H1 (cell line): ENCODE measurements around the gene NEK2.

Source experiments
- EZH2 ChIP-seq: fragments of 200-600 bp; sonication (generic); IDR thresholded peaks from 2 replicates; pipeline ENCODE4 v1.7.1; 2012; ENCODE audit warnings: low read depth, mild to moderate bottlenecking, moderate library complexity, low read length, inconsistent platforms; ENCODE audit not compliant: severe bottlenecking
- GABPA ChIP-seq: IDR thresholded peaks from 2 replicates; pipeline ENCODE4 v1.6.1; 2011; ENCODE audit warnings: mild to moderate bottlenecking, low read length, moderate library complexity, borderline replicate concordance; ENCODE audit not compliant: insufficient read depth
- KDM1A ChIP-seq: fragments of 200-600, 300-600 bp; sonication (generic); IDR thresholded peaks from 2 replicates; pipeline ENCODE4 v1.7.1; 2016; ENCODE audit warnings: mild to moderate bottlenecking, low read length, borderline replicate concordance
- KDM4A ChIP-seq: IDR thresholded peaks from one replicate; pipeline ENCODE4 v1.7.1; 2012; ENCODE audit warnings: low read depth, mild to moderate bottlenecking, moderate library complexity, low read length, inconsistent platforms; ENCODE audit not compliant: severe bottlenecking
- PHF8 ChIP-seq: fragments of 200-600 bp; sonication (generic); conservative IDR thresholded peaks from 2 replicates; pipeline ENCODE4 v1.7.1; 2012; ENCODE audit warnings: low read depth, mild to moderate bottlenecking, inconsistent platforms, low read length, moderate library complexity
- POLR2A ChIP-seq, 2 experiments: IDR thresholded peaks; 1 replicate in 1 of 2; 2 replicates in 1 of 2; pipeline ENCODE4 v1.6.1; 2011; ENCODE audit warnings: low read depth in 2 of 2, low read length in 2 of 2, mild to moderate bottlenecking in 2 of 2; ENCODE audit errors: control extremely low read depth in 1 of 2
- POLR2AphosphoS5 ChIP-seq: IDR thresholded peaks from 2 replicates; pipeline ENCODE4 v1.6.1; 2011; ENCODE audit warnings: low read depth, low read length
- RBBP5 ChIP-seq: IDR thresholded peaks from 2 replicates; pipeline ENCODE4 v1.7.1; 2012; ENCODE audit warnings: low read depth, mild to moderate bottlenecking, inconsistent platforms, low read length, moderate library complexity, borderline replicate concordance
- SRF ChIP-seq: IDR thresholded peaks from 2 replicates; pipeline ENCODE4 v1.6.1; 2011; ENCODE audit warnings: mild to moderate bottlenecking, low read depth, low read length, moderate library complexity
- TF ChIP-seq, protein P1 (sequence below), 3 experiments: IDR thresholded peaks; 1 replicate in 2 of 3; 2 replicates in 1 of 3; pipeline versions ENCODE4 v1.5.1 to v1.6.1; 2011; ENCODE audit warnings: low read length in 3 of 3, mild to moderate bottlenecking in 3 of 3, inconsistent platforms in 2 of 3, low read depth in 1 of 3, moderate library complexity in 1 of 3; ENCODE audit not compliant: insufficient read depth in 1 of 3; ENCODE audit errors: control extremely low read depth in 1 of 3
- TF ChIP-seq, protein P2 (sequence below): IDR thresholded peaks from 2 replicates; pipeline ENCODE4 v1.6.1; 2012; ENCODE audit warnings: low read length, inconsistent platforms

DNA sequence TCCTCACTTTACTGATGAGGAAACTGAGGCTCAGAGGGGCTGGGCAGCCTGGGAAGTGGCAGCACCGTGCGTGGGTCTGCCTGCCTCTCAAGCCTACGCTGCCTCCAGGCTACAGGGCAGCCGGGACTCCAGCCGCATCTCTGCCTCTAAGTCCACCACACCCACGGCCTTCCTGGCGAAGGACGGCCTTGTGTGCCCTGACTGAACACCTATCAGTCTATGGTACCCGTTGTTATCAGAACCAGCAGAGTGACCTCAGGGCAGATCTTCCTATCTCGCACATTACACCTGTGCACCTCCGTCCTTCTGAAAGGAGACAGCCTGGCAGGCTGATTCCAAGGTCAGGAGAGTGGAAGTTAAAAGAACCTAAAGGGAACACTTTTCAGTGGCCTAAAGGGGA lies 60.8 kb downstream of the NEK2 start:
- TF ChIP-seq, protein P1, sequence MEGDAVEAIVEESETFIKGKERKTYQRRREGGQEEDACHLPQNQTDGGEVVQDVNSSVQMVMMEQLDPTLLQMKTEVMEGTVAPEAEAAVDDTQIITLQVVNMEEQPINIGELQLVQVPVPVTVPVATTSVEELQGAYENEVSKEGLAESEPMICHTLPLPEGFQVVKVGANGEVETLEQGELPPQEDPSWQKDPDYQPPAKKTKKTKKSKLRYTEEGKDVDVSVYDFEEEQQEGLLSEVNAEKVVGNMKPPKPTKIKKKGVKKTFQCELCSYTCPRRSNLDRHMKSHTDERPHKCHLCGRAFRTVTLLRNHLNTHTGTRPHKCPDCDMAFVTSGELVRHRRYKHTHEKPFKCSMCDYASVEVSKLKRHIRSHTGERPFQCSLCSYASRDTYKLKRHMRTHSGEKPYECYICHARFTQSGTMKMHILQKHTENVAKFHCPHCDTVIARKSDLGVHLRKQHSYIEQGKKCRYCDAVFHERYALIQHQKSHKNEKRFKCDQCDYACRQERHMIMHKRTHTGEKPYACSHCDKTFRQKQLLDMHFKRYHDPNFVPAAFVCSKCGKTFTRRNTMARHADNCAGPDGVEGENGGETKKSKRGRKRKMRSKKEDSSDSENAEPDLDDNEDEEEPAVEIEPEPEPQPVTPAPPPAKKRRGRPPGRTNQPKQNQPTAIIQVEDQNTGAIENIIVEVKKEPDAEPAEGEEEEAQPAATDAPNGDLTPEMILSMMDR (IDR thresholded peaks at IDR 0.05; ENCODE audit: control extremely low read depth in 1 of 3, insufficient read depth in 1 of 3, low read depth in 1 of 3, low read length in 3 of 3) = no peak
- TF ChIP-seq KDM4A (no peak), POLR2AphosphoS5 (no peak), SRF (no peak), KDM1A (no peak), POLR2A (IDR thresholded peaks at IDR 0.05; ENCODE audit: control extremely low read depth in 1 of 2, low read depth in 2 of 2, low read length in 2 of 2) (no peak), RBBP5 (no peak), EZH2 (no peak), GABPA (no peak), PHF8 (no peak)
- TF ChIP-seq, protein P2, sequence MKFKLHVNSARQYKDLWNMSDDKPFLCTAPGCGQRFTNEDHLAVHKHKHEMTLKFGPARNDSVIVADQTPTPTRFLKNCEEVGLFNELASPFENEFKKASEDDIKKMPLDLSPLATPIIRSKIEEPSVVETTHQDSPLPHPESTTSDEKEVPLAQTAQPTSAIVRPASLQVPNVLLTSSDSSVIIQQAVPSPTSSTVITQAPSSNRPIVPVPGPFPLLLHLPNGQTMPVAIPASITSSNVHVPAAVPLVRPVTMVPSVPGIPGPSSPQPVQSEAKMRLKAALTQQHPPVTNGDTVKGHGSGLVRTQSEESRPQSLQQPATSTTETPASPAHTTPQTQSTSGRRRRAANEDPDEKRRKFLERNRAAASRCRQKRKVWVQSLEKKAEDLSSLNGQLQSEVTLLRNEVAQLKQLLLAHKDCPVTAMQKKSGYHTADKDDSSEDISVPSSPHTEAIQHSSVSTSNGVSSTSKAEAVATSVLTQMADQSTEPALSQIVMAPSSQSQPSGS = no peak
